SK-N-SH (cell line): Measurements from ENCODE around the gene KHDC3L. TPM values are rescaled to one million over a fixed set of nuclear protein-coding genes. Genes with fewer than 3 reads are reported as not detected.

ENCODE experiments used
- CTCF ChIA-PET: fragments of 300-600, 350-600 bp; formaldehyde crosslinking; extraction: SDS; loops from one replicate; lab custom pipeline; 2021; lab: Yijun Ruan, JAX
- POLR2A ChIA-PET: fragments of 350-600 bp; sonication (Branson Sonifier 250); formaldehyde crosslinking; extraction: SDS; loops from one replicate; lab custom pipeline; 2020; ENCODE audit warnings: antibody characterized with exemption, inconsistent platforms; lab: Yijun Ruan, JAX
- DNase-seq: peaks from one replicate; pipeline ENCODE4 v3.0.0; 2012
- H2AFZ ChIP-seq: fragments of 200-600 bp; sonication (generic); 2 replicates; pipeline ENCODE4 v1.8.1; 2016; ENCODE audit warnings: antibody characterized with exemption, mild to moderate bottlenecking, low read depth
- H3F3A ChIP-seq: fragments of 200-600 bp; sonication (generic); replicated peaks from 2 replicates; pipeline ENCODE3; 2016; ENCODE audit warnings: antibody characterized with exemption, mild to moderate bottlenecking; ENCODE audit not compliant: insufficient read depth
- H3K27ac ChIP-seq, 2 experiments: fragments of 200-500 bp in 1 of 2; fragments of 200-600 bp in 1 of 2; sonication (Bioruptor generic) in 1 of 2; sonication (generic), shearing (Covaris generic) in 1 of 2; 2 replicates each; pipeline versions ENCODE4 v1.5.1 to v1.6.1; 2014 to 2016; ENCODE audit warnings: low read depth in 2 of 2, inconsistent platforms in 1 of 2, low read length in 1 of 2, mild to moderate bottlenecking in 1 of 2, mixed read lengths in 1 of 2
- H3K27me3 ChIP-seq: fragments of 200-600 bp; sonication (generic), shearing (Covaris generic); 2 replicates; pipeline ENCODE4 v1.6.1; 2016; ENCODE audit warnings: mixed run types; ENCODE audit not compliant: insufficient read depth
- H3K36me3 ChIP-seq, 2 experiments: fragments of 200-500 bp in 1 of 2; fragments of 200-600 bp in 1 of 2; sonication (Bioruptor generic) in 1 of 2; sonication (generic) in 1 of 2; replicated peaks in 1 of 2; 2 replicates each; pipeline versions ENCODE3 to v1.5.1; 2014 to 2016; ENCODE audit warnings: low read length in 1 of 2, mild to moderate bottlenecking in 1 of 2; ENCODE audit not compliant: insufficient read depth in 2 of 2, control insufficient read depth in 1 of 2
- H3K4me1 ChIP-seq, 2 experiments: fragments of 200-500 bp in 1 of 2; fragments of 200-600 bp in 1 of 2; sonication (Bioruptor generic) in 1 of 2; sonication (generic), shearing (Covaris generic) in 1 of 2; 2 replicates each; pipeline versions ENCODE4 v1.5.1 to v1.6.1; 2014 to 2016; ENCODE audit warnings: low read depth in 1 of 2, low read length in 1 of 2, mixed run types in 1 of 2; ENCODE audit not compliant: insufficient read depth in 2 of 2, control insufficient read depth in 1 of 2
- H3K4me2 ChIP-seq: fragments of 200-600 bp; sonication (generic), shearing (Covaris generic); 2 replicates; pipeline ENCODE4 v1.6.1; 2017; ENCODE audit warnings: mixed run types
- H3K4me3 ChIP-seq, 2 experiments: fragments of 200-500 bp in 1 of 2; fragments of 200-600 bp in 1 of 2; sonication (Bioruptor generic) in 1 of 2; sonication (generic), shearing (Covaris generic) in 1 of 2; 2 replicates each; pipeline versions ENCODE4 v1.5.1 to v1.8.1; 2014 to 2016; ENCODE audit warnings: low read depth in 2 of 2, inconsistent platforms in 1 of 2, low read length in 1 of 2, mild to moderate bottlenecking in 1 of 2, mixed read lengths in 1 of 2, moderate library complexity in 1 of 2
- H3K79me2 ChIP-seq: fragments of 200-600 bp; sonication (generic); 2 replicates; pipeline ENCODE4 v1.8.1; 2017; ENCODE audit warnings: mild to moderate bottlenecking; ENCODE audit not compliant: insufficient read depth
- H3K9ac ChIP-seq: fragments of 200-600 bp; sonication (generic); 2 replicates; pipeline ENCODE4 v1.6.1; 2017; ENCODE audit warnings: mixed run types
- H3K9me2 ChIP-seq: fragments of 200-600 bp; sonication (generic); 2 replicates; pipeline ENCODE4 v1.6.1; 2017; ENCODE audit warnings: mixed run types
- H3K9me3 ChIP-seq: fragments of 200-600 bp; sonication (generic); 2 replicates; pipeline ENCODE4 v1.6.1; 2017; ENCODE audit warnings: mixed run types, mild to moderate bottlenecking, moderate library complexity
- H4K20me1 ChIP-seq: fragments of 200-600 bp; sonication (generic); 2 replicates; pipeline ENCODE4 v1.6.1; 2017; ENCODE audit warnings: mild to moderate bottlenecking, mixed run types; ENCODE audit not compliant: insufficient read depth
- CHD2 ChIP-seq: fragments of 150-350 bp; IDR thresholded peaks from 2 replicates; pipeline ENCODE4 v1.6.1; 2018; ENCODE audit warnings: low read length; ENCODE audit not compliant: partially characterized antibody
- EP300 ChIP-seq, 2 experiments: IDR thresholded peaks; 2 replicates each; pipeline versions ENCODE4 v1.4.0 to v1.6.1; 2012; ENCODE audit warnings: borderline replicate concordance in 1 of 2, low read depth in 1 of 2, low read length in 1 of 2
- FOSL2 ChIP-seq: IDR thresholded peaks from 2 replicates; pipeline ENCODE4 v1.4.0; 2012; ENCODE audit warnings: low read depth, mild to moderate bottlenecking, moderate library complexity, borderline replicate concordance
- FOXM1 ChIP-seq: IDR thresholded peaks from 2 replicates; pipeline ENCODE4 v1.4.0; 2012; ENCODE audit warnings: low read depth, mild to moderate bottlenecking
- GABPA ChIP-seq: IDR thresholded peaks from 2 replicates; pipeline ENCODE4 v1.4.0; 2012; ENCODE audit warnings: low read depth, mild to moderate bottlenecking
- MAX ChIP-seq: IDR thresholded peaks from 2 replicates; pipeline ENCODE4 v1.4.0; 2012; ENCODE audit warnings: low read depth
- MXI1 ChIP-seq: IDR thresholded peaks from 2 replicates; pipeline ENCODE4 v1.6.1; 2012; ENCODE audit warnings: mild to moderate bottlenecking, low read depth, low read length, improper control_type of control experiment
- POLR2AphosphoS5 ChIP-seq: IDR thresholded peaks from 2 replicates; pipeline ENCODE4 v1.6.1; 2012; ENCODE audit warnings: low read depth, low read length
- RAD21 ChIP-seq: IDR thresholded peaks from 2 replicates; pipeline ENCODE4 v1.6.1; 2012; ENCODE audit warnings: mild to moderate bottlenecking, low read length
- REST ChIP-seq: IDR thresholded peaks from 2 replicates; pipeline ENCODE4 v1.6.1; 2012; ENCODE audit warnings: mild to moderate bottlenecking, low read depth, low read length, moderate library complexity
- RFX5 ChIP-seq: IDR thresholded peaks from 2 replicates; pipeline ENCODE4 v1.6.1; 2012; ENCODE audit warnings: mild to moderate bottlenecking, improper control_type of control experiment, low read length
- RXRA ChIP-seq: IDR thresholded peaks from 2 replicates; pipeline ENCODE4 v1.4.0; 2012; ENCODE audit warnings: low read depth, mild to moderate bottlenecking, borderline replicate concordance
- SIN3A ChIP-seq: IDR thresholded peaks from 2 replicates; pipeline ENCODE4 v1.6.1; 2012; ENCODE audit warnings: low read depth, mild to moderate bottlenecking, low read length, moderate library complexity, borderline replicate concordance
- SMC3 ChIP-seq: IDR thresholded peaks from 2 replicates; pipeline ENCODE4 v1.6.1; 2012; ENCODE audit warnings: low read depth, low read length, improper control_type of control experiment
- TAF1 ChIP-seq: IDR thresholded peaks from 2 replicates; pipeline ENCODE4 v1.6.1; 2012; ENCODE audit warnings: low read depth, mild to moderate bottlenecking, low read length, moderate library complexity, borderline replicate concordance
- TCF12 ChIP-seq: IDR thresholded peaks from 2 replicates; pipeline ENCODE4 v1.4.0; 2012
- TEAD4 ChIP-seq: IDR thresholded peaks from 2 replicates; pipeline ENCODE4 v1.4.0; 2012; ENCODE audit warnings: mild to moderate bottlenecking, borderline replicate concordance; ENCODE audit not compliant: insufficient read depth
- USF2 ChIP-seq: fragments of 150-350 bp; IDR thresholded peaks from 2 replicates; pipeline ENCODE4 v1.6.1; 2017; ENCODE audit warnings: antibody characterized with exemption, low read length, low read depth, borderline replicate concordance
- YY1 ChIP-seq: IDR thresholded peaks from 2 replicates; pipeline ENCODE4 v1.4.0; 2012; ENCODE audit warnings: low read depth, mild to moderate bottlenecking
- WGBS: methylation state at CpG from one replicate; pipeline ENCODE4 v1.1.6; 2017; ENCODE audit warnings: low lambda C conversion rate; 5-methylcytosine and 5-hydroxymethylcytosine counted together
- polyA plus RNA-seq, 3 experiments: library from polyadenylated mRNA; depleted of rRNA; stranded (reverse); fragments of >200 nt; gene quantifications; 2 replicates each; pipeline ENCODE4 v1.2.3, GENCODE V29; 2012
- TF ChIP-seq, protein P1 (sequence below): fragments of 150-350 bp; IDR thresholded peaks from 2 replicates; pipeline ENCODE4 v1.6.1; 2016; ENCODE audit warnings: mild to moderate bottlenecking, low read depth, low read length

KHDC3L gene
- not detected in 2 replicates for polyA plus RNA-seq (2012; rRNA removed)
- polyA plus RNA-seq (2012; cell fraction: cytosol; rRNA removed), result not detected in 2 replicates
- 0.05 and 0.33 TPM in 2 replicates for polyA plus RNA-seq (2012; cell fraction: nucleus; rRNA removed)

GRCh38 chr6:73362358-73362757 is at the start of gene KHDC3L:
Gene KHDC3L (plus strand): TSS chr6:73362658. CDS start chr6:73362730, 72 bp downstream.
- Histone ChIP-seq H3K9me3 (no peaks in the 10 kb centered on the region), H3K27me3 (no peaks in the 10 kb centered on the region), H2AFZ (no peak within 1 kb of the TSS), H3K4me3 (no peak within 1 kb of the TSS), H3K27ac (no peak within 1 kb of the TSS), H3K9me2 (no peaks in the 10 kb centered on the region), H3K36me3 (no peaks in the 10 kb centered on the region), H3K4me2 (no peak within 1 kb of the TSS), H3K4me1 (no peaks in the 10 kb centered on the region), H3K9ac (no peak within 1 kb of the TSS), H3F3A (no peaks in the 10 kb centered on the region), H4K20me1 (no peaks in the 10 kb centered on the region), H3K79me2 (no peaks in the 10 kb centered on the region)
- TF ChIP-seq YY1, result no peak
- no peak for TF ChIP-seq FOXM1
- TF ChIP-seq SMC3, result no peak
- TF ChIP-seq RXRA, result no peak
- TF ChIP-seq, protein P1, sequence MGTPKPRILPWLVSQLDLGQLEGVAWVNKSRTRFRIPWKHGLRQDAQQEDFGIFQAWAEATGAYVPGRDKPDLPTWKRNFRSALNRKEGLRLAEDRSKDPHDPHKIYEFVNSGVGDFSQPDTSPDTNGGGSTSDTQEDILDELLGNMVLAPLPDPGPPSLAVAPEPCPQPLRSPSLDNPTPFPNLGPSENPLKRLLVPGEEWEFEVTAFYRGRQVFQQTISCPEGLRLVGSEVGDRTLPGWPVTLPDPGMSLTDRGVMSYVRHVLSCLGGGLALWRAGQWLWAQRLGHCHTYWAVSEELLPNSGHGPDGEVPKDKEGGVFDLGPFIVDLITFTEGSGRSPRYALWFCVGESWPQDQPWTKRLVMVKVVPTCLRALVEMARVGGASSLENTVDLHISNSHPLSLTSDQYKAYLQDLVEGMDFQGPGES, result no peak
- TF ChIP-seq TCF12, result no peak
- no peak for TF ChIP-seq RFX5
- TF ChIP-seq TAF1, result no peak
- no peak for TF ChIP-seq GABPA
- TF ChIP-seq SIN3A, result no peak
- no peak for TF ChIP-seq REST
- TF ChIP-seq MAX, result no peak
- TF ChIP-seq RAD21, result no peak
- TF ChIP-seq FOSL2, result no peak
- TF ChIP-seq CHD2, result no peak
- no peak for TF ChIP-seq USF2
- no peak for TF ChIP-seq POLR2AphosphoS5
- no peak for TF ChIP-seq MXI1
- TF ChIP-seq EP300 (IDR thresholded peaks at IDR 0.05; ENCODE audit: borderline replicate concordance in 1 of 2, low read depth in 1 of 2, low read length in 1 of 2), result no peak
- TF ChIP-seq TEAD4, result no peak
- 88% methylated on average over 5 of the region's 23 CpGs for WGBS
- DNase-seq, result no peak
- CTCF ChIA-PET, result no interaction called here
- POLR2A ChIA-PET, result no interaction called here
